ENCODE results near the gene RDH12. TPM values are rescaled to one million over a fixed set of nuclear protein-coding genes. Genes with fewer than 3 reads are reported as not detected.

Gene RDH12
- total RNA-seq, 1 donor from 2014 or later: 0.16 TPM

GRCh38 chr14:67680121-67680602 lies 21.5 kb upstream of the RDH12 start:
- Histone ChIP-seq H4K20me1 (ENCODE audit: insufficient read depth, low read length) (peaks cover 60% of the 10 kb centered on the region), H3K27me3 (ENCODE audit: insufficient read depth, low read length) (no peaks in the 10 kb centered on the region), H3K9ac (ENCODE audit: low read length) (no peak overlapping the region), H2AFZ (ENCODE audit: low read depth, low read length) (no peak overlapping the region), H3K4me1 (ENCODE audit: insufficient read depth, low read length) (peaks cover 4% of the 10 kb centered on the region), H3K4me2 (ENCODE audit: low read length) (peak overlapping the region; percentile 12), H3K79me2 (ENCODE audit: insufficient read depth, low read length) (peaks cover 40% of the 10 kb centered on the region), H3K4me3 (ENCODE audit: insufficient read depth, low read depth, low read length) (no peak overlapping the region), H3K9me3 (ENCODE audit: insufficient read depth, low read depth, low read length) (no peaks in the 10 kb centered on the region), H3K36me3 (ENCODE audit: insufficient read depth, low read length) (peaks cover 37% of the 10 kb centered on the region), H3K27ac (ENCODE audit: low read depth, low read length) (peak overlapping the region; percentile 29)
- H3K9me3 Mint-ChIP-seq (ENCODE audit: unreplicated experiment): no peaks in the 10 kb centered on the region
- TF ChIP-seq EZH2 (IDR thresholded peaks at IDR 0.05; ENCODE audit: insufficient read depth, low read length): no peak
- no peak for TF ChIP-seq CTCF (IDR thresholded peaks at IDR 0.05; ENCODE audit: insufficient read depth, low read depth, low read length)
- no peaks in the 10 kb centered on the region for H3K27me3 Mint-ChIP-seq (ENCODE audit: low read depth, unreplicated experiment)
- H3K4me3 Mint-ChIP-seq (ENCODE audit: unreplicated experiment): no peak overlapping the region
- DNase-seq (ENCODE audit: low read depth) (peak; percentile 85), FAIRE-seq (peak; percentile 96)
- peak overlapping the region; percentile 62 for H3K27ac Mint-ChIP-seq (ENCODE audit: unreplicated experiment)
- H3K36me3 Mint-ChIP-seq (ENCODE audit: low read depth, unreplicated experiment): peaks cover 16% of the 10 kb centered on the region
- peaks cover 9% of the 10 kb centered on the region for H3K4me1 Mint-ChIP-seq (ENCODE audit: low read depth, unreplicated experiment)

- Histone ChIP-seq H2AFZ (ENCODE audit: low read depth, low read length) (no peak overlapping the region), H4K20me1 (ENCODE audit: insufficient read depth, low read length) (peaks cover 67% of the 10 kb centered on the region), H3K9ac (ENCODE audit: low read length) (no peak overlapping the region), H3K4me2 (ENCODE audit: low read length) (no peak overlapping the region), H3K4me1 (ENCODE audit: insufficient read depth, low read length) (no peaks in the 10 kb centered on the region), H3K27ac (ENCODE audit: low read depth, low read length) (no peak overlapping the region), H3K79me2 (ENCODE audit: insufficient read depth, low read length) (peaks cover 38% of the 10 kb centered on the region), H3K9me3 (ENCODE audit: insufficient read depth, low read depth, low read length) (no peaks in the 10 kb centered on the region), H3K36me3 (ENCODE audit: insufficient read depth, low read length) (peaks cover 40% of the 10 kb centered on the region), H3K27me3 (ENCODE audit: insufficient read depth, low read length) (no peaks in the 10 kb centered on the region), H3K4me3 (ENCODE audit: insufficient read depth, low read depth, low read length) (no peak overlapping the region)
- no peak overlapping the region for H3K27ac Mint-ChIP-seq (ENCODE audit: unreplicated experiment)
- FAIRE-seq (no peak), DNase-seq (ENCODE audit: low read depth) (no peak)
- TF ChIP-seq CTCF (IDR thresholded peaks at IDR 0.05; ENCODE audit: insufficient read depth, low read depth, low read length) (no peak), EZH2 (IDR thresholded peaks at IDR 0.05; ENCODE audit: insufficient read depth, low read length) (no peak)
- no peak overlapping the region for H3K4me3 Mint-ChIP-seq (ENCODE audit: unreplicated experiment)
- H3K27me3 Mint-ChIP-seq (ENCODE audit: low read depth, unreplicated experiment): no peaks in the 10 kb centered on the region
- H3K4me1 Mint-ChIP-seq (ENCODE audit: low read depth, unreplicated experiment): peaks cover 6% of the 10 kb centered on the region
- H3K9me3 Mint-ChIP-seq (ENCODE audit: unreplicated experiment): no peaks in the 10 kb centered on the region
- peaks cover 21% of the 10 kb centered on the region for H3K36me3 Mint-ChIP-seq (ENCODE audit: low read depth, unreplicated experiment)
Observed at GRCh38 chr14:67680941-67681340, 20.7 kb upstream of the RDH12 start.

GRCh38 chr14:67683842-67684241 lies 17.8 kb upstream of the RDH12 start:
- H3K27me3 Mint-ChIP-seq (ENCODE audit: low read depth, unreplicated experiment): no peaks in the 10 kb centered on the region
- H3K36me3 Mint-ChIP-seq (ENCODE audit: low read depth, unreplicated experiment): peaks cover 30% of the 10 kb centered on the region

More at GRCh38 chr14:67683842-67684241, 17.8 kb upstream of the RDH12 start:
- TF ChIP-seq CTCF (IDR thresholded peaks at IDR 0.05; ENCODE audit: insufficient read depth, low read depth, low read length): no peak
- no peak for TF ChIP-seq EZH2 (IDR thresholded peaks at IDR 0.05; ENCODE audit: insufficient read depth, low read length)
- no peak for DNase-seq (ENCODE audit: low read depth)
- Mint-ChIP-seq H3K27ac (ENCODE audit: unreplicated experiment) (no peak overlapping the region), H3K9me3 (ENCODE audit: unreplicated experiment) (no peaks in the 10 kb centered on the region), H3K4me1 (ENCODE audit: low read depth, unreplicated experiment) (peaks cover 4% of the 10 kb centered on the region), H3K4me3 (ENCODE audit: unreplicated experiment) (no peak overlapping the region)
- Histone ChIP-seq H3K36me3 (ENCODE audit: insufficient read depth, low read length) (peaks cover 47% of the 10 kb centered on the region), H3K9me3 (ENCODE audit: insufficient read depth, low read depth, low read length) (no peaks in the 10 kb centered on the region), H3K4me3 (ENCODE audit: insufficient read depth, low read depth, low read length) (no peak overlapping the region), H2AFZ (ENCODE audit: low read depth, low read length) (no peak overlapping the region), H3K9ac (ENCODE audit: low read length) (no peak overlapping the region), H3K4me1 (ENCODE audit: insufficient read depth, low read length) (no peaks in the 10 kb centered on the region), H3K27me3 (ENCODE audit: insufficient read depth, low read length) (no peaks in the 10 kb centered on the region), H3K4me2 (ENCODE audit: low read length) (no peak overlapping the region), H3K79me2 (ENCODE audit: insufficient read depth, low read length) (peaks cover 34% of the 10 kb centered on the region), H4K20me1 (ENCODE audit: insufficient read depth, low read length) (peaks cover 78% of the 10 kb centered on the region), H3K27ac (ENCODE audit: low read depth, low read length) (no peak overlapping the region)
- FAIRE-seq: no peak
